ENCODE results near the gene P2RY2. TPM values are rescaled to one million over a fixed set of nuclear protein-coding genes. Genes with fewer than 3 reads are reported as not detected.

Gene P2RY2
- polyA plus RNA-seq, 2 donors: 17.8 to 26.0 TPM

DNA sequence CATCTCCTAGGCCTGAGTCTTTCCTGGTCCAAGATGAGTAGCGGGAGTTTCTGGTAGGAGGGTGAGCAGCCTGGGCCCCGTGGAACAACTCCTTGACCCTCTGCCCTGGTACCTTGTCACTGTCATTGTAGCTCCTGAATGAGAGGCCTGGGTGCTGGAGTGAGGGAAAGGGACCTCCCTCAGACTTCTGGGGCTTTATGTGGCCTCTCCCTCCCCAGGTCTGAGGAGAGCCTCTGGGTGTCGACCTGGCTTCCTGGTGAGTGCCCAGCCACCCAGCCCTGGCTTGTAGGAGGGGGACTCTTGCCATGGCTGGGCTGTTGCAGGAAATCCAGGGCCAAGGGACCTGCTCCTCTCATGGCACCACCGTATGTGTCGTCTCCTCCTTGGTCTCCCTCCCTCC lies 3.9 kb downstream of the P2RY2 start:
- no peaks in the 10 kb centered on the region for H3K9me3 ChIP-seq (ENCODE audit: control insufficient read depth in 2 of 2, insufficient read depth in 1 of 2, low read depth in 1 of 2, low read length in 1 of 2)
- 88 to 91% methylated on average over 5 of the region's 5 CpGs for WGBS, 2 donors
- peaks cover 7 to 37% of the 10 kb centered on the region in 2 donors for H3K4me1 ChIP-seq (ENCODE audit: control insufficient read depth in 2 of 2, insufficient read depth in 2 of 2, low read length in 1 of 2)
- peaks cover 3 to 19% of the 10 kb centered on the region in 2 donors for H3K36me3 ChIP-seq (ENCODE audit: control insufficient read depth in 2 of 2, insufficient read depth in 2 of 2, low read length in 1 of 2)
- no peak overlapping the region for H3K4me3 ChIP-seq (ENCODE audit: low read depth in 1 of 2, low read length in 2 of 2)
- H3K27me3 ChIP-seq (ENCODE audit: control insufficient read depth in 1 of 2, insufficient read depth in 2 of 2, low read length in 2 of 2): no peaks in the 10 kb centered on the region
- H3K27ac ChIP-seq (ENCODE audit: low read depth in 2 of 2, low read length in 1 of 2): no peak overlapping the region

DNA sequence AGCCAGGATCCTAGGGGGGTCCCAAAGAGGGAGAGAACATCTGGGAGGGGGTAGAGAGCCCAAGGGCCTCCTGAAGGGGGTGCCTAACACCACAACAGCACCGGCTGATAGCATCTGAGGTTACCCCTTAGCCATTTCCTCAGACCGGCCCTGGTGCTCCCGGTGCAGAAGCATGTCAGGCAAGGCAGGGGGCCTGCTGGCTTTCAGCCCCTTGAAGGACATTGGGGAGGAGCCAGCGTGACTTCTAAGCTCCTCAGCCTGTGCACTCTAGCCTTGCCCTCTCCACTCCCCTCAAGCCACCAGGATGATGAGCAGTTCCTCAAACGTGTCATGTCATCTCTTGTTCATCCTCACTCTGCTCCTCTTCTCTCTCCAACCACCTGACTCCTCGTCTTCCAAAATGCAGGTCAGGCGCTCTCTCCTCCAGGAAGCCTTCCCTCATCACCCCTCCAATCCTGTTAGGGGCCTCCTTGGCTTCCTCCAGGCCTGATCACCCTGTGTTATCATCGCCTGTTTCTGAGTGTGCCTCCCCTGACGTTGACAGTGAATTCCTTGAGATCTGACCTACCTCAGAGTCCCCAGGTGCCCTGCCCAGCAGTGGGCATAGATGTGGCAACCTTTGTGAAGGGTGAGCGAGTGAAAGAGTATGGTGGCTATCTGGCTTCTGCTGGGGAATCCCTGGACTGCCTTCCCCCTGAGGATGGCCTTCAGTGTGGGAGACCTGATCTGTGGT lies 6.1 kb downstream of the P2RY2 start:
- H3K27me3 ChIP-seq (ENCODE audit: control insufficient read depth in 1 of 2, insufficient read depth in 2 of 2, low read length in 2 of 2): no peaks in the 10 kb centered on the region
- H3K27ac ChIP-seq (ENCODE audit: low read depth in 2 of 2, low read length in 1 of 2): no peak overlapping the region
- H3K4me1 ChIP-seq (ENCODE audit: control insufficient read depth in 2 of 2, insufficient read depth in 2 of 2, low read length in 1 of 2): peaks cover 5 to 41% of the 10 kb centered on the region in 2 donors
- 73 to 74% methylated on average over 10 of the region's 10 CpGs for WGBS, 2 donors
- no peaks in the 10 kb centered on the region for H3K9me3 ChIP-seq (ENCODE audit: control insufficient read depth in 2 of 2, insufficient read depth in 1 of 2, low read depth in 1 of 2, low read length in 1 of 2)
- peaks cover 3 to 24% of the 10 kb centered on the region in 2 donors for H3K36me3 ChIP-seq (ENCODE audit: control insufficient read depth in 2 of 2, insufficient read depth in 2 of 2, low read length in 1 of 2)
- H3K4me3 ChIP-seq (ENCODE audit: low read depth in 1 of 2, low read length in 2 of 2): no peak overlapping the region

DNA sequence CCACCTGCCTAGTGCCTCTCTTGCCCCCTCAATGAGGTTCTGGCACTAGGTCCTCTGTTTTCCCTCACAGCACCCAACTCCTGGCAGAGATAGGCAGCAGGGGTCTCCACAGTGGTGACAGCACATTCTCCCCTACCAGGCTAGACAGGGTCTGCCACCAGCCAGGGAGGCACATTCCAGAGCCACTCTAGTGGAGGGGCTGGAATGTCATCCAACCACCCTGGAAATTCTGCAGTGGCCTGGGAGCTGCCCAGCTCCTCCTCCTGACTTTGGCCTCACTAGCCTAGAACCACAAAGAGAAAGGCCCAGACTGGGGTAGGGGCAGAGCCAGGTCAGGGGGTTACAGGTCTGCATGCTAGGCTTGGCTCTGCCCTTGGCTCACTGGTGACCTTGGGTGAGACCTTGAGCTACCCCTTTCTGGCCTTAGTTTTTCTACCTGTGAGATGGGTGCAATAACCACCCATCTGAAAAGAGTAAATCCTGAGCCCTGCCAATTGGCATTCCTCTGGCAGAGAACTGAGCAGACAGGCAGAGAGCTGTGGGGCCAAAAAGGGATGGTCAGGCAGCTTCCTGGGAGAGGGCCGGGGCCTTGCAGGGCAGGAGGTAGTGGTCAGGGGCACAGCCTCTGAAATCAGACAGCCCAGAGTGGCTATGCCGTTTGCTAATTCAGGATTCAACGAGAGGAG lies 7.1 kb downstream of the P2RY2 start:
- peaks cover 5 to 32% of the 10 kb centered on the region in 2 donors for H3K4me1 ChIP-seq (ENCODE audit: control insufficient read depth in 2 of 2, insufficient read depth in 2 of 2, low read length in 1 of 2)
- H3K27me3 ChIP-seq (ENCODE audit: control insufficient read depth in 1 of 2, insufficient read depth in 2 of 2, low read length in 2 of 2): no peaks in the 10 kb centered on the region
- no peak overlapping the region for H3K4me3 ChIP-seq (ENCODE audit: low read depth in 1 of 2, low read length in 2 of 2)
- H3K9me3 ChIP-seq (ENCODE audit: control insufficient read depth in 2 of 2, insufficient read depth in 1 of 2, low read depth in 1 of 2, low read length in 1 of 2): no peaks in the 10 kb centered on the region
- 51 to 53% methylated on average over 3 of the region's 3 CpGs for WGBS, 2 donors
- peaks cover 3 to 27% of the 10 kb centered on the region in 2 donors for H3K36me3 ChIP-seq (ENCODE audit: control insufficient read depth in 2 of 2, insufficient read depth in 2 of 2, low read length in 1 of 2)
- H3K27ac ChIP-seq (ENCODE audit: low read depth in 2 of 2, low read length in 1 of 2): peak overlapping the region in 1 of 2 donors; percentile 3

DNA sequence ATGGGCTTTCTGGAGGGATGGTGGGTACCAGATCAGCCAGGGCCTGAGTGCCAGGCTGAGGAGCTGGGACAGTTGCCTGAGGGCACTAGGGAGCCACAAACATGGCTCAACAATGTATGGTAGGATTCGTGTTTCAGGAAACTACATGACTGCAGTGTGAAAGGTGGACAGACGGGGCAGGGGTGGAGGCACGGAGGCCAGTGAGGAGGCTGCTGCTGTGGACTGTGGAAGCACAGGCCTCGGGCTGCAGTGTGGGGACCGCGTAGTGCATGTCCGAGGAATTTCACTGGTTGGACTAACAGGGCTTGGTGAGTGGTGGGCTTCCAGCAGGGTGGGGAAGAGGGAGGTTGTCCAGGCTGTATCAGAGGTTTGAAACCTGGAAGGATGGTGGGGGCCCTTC lies 7.8 kb downstream of the P2RY2 start:
- Histone ChIP-seq H3K4me3 (ENCODE audit: low read depth in 1 of 2, low read length in 2 of 2) (no peak overlapping the region), H3K36me3 (ENCODE audit: control insufficient read depth in 2 of 2, insufficient read depth in 2 of 2, low read length in 1 of 2) (peaks cover 3 to 30% of the 10 kb centered on the region in 2 donors), H3K9me3 (ENCODE audit: control insufficient read depth in 2 of 2, insufficient read depth in 1 of 2, low read depth in 1 of 2, low read length in 1 of 2) (no peaks in the 10 kb centered on the region), H3K27me3 (ENCODE audit: control insufficient read depth in 1 of 2, insufficient read depth in 2 of 2, low read length in 2 of 2) (no peaks in the 10 kb centered on the region), H3K4me1 (ENCODE audit: control insufficient read depth in 2 of 2, insufficient read depth in 2 of 2, low read length in 1 of 2) (peaks cover 2 to 28% of the 10 kb centered on the region in 2 donors), H3K27ac (ENCODE audit: low read depth in 2 of 2, low read length in 1 of 2) (peak overlapping the region in 1 of 2 donors; percentile 40)
- 89 to 90% methylated on average over 7 of the region's 7 CpGs for WGBS, 2 donors

DNA sequence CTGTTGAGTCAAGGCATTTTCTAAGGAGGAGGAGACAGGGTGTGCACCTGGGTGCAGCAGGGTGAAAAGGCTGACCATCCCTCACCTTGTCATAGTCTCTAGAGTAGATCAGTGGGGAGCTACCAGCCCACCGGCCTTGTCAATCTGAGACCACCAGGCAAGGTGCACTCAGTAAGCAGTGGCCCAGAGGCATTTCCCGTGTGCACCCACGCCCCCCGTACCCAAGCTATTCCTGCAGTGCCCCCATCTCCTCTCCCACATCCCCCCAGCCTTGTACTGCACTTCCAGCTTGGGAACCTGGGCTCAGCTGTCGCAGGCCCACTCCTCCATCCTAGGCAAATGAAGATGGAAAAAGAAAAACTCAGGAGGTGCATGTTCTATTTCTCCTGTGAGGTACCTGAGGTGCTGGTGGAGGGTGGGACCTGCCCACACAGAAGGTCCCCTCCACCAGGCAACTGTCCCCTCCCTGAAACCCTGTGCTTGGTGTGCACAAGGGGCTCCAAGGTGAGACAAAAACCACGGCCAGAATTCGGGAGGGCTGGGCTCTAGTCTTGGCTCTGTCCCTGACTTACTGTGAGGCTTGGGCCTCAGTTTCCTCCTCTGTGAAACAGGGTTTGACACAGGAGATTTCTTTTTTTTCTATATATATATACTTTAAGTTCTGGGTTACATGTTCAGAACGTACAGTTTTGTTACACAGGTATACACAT lies 8.4 kb downstream of the P2RY2 start:
- peaks cover 2 to 25% of the 10 kb centered on the region in 2 donors for H3K4me1 ChIP-seq (ENCODE audit: control insufficient read depth in 2 of 2, insufficient read depth in 2 of 2, low read length in 1 of 2)
- no peak overlapping the region for H3K4me3 ChIP-seq (ENCODE audit: low read depth in 1 of 2, low read length in 2 of 2)
- H3K27ac ChIP-seq (ENCODE audit: low read depth in 2 of 2, low read length in 1 of 2): peak overlapping the region in 1 of 2 donors; percentile 47
- no peaks in the 10 kb centered on the region for H3K27me3 ChIP-seq (ENCODE audit: control insufficient read depth in 1 of 2, insufficient read depth in 2 of 2, low read length in 2 of 2)
- 71 to 73% methylated on average over 8 of the region's 8 CpGs for WGBS, 2 donors
- no peaks in the 10 kb centered on the region for H3K9me3 ChIP-seq (ENCODE audit: control insufficient read depth in 2 of 2, insufficient read depth in 1 of 2, low read depth in 1 of 2, low read length in 1 of 2)
- peaks cover 3 to 30% of the 10 kb centered on the region in 2 donors for H3K36me3 ChIP-seq (ENCODE audit: control insufficient read depth in 2 of 2, insufficient read depth in 2 of 2, low read length in 1 of 2)

DNA sequence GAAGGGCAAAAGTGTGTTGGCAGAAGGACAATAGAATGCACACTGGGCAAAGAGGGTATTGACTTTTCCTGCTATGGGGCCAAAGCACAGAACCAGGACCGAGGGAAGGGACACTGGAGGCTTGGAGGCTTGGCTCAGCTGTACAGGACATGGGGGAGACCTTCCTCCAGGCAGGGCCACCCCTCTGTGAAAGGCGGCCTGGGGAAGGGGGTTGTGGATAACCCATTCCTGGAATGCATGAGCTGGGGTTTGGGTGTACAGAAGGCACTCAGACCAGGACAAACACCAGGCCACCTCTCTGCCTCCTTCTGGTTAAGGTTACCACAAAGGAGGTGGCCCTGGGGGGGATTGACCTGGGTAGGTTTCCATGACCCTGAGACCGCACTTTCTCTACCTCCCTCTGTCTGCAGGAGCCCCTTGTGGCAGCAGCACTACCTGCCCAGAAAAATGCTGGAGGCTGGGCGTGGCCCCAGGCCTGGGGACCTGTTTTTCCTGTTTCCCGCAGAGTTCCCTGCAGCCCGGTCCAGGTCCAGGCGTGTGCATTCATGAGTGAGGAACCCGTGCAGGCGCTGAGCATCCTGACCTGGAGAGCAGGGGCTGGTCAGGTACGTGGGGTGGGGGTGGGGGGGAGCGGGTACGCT lies 9.6 kb downstream of the P2RY2 start:
- peaks cover 0 to 19% of the 10 kb centered on the region in 2 donors for H3K4me1 ChIP-seq (ENCODE audit: control insufficient read depth in 2 of 2, insufficient read depth in 2 of 2, low read length in 1 of 2)
- H3K27me3 ChIP-seq (ENCODE audit: control insufficient read depth in 1 of 2, insufficient read depth in 2 of 2, low read length in 2 of 2): no peaks in the 10 kb centered on the region
- peak overlapping the region; percentile 70 to 78 for H3K27ac ChIP-seq (ENCODE audit: low read depth in 2 of 2, low read length in 1 of 2)
- peaks cover 3 to 27% of the 10 kb centered on the region in 2 donors for H3K36me3 ChIP-seq (ENCODE audit: control insufficient read depth in 2 of 2, insufficient read depth in 2 of 2, low read length in 1 of 2)
- WGBS, 2 donors: 41 to 50% methylated on average over 12 of the region's 12 CpGs
- no peak overlapping the region for H3K4me3 ChIP-seq (ENCODE audit: low read depth in 1 of 2, low read length in 2 of 2)
- no peaks in the 10 kb centered on the region for H3K9me3 ChIP-seq (ENCODE audit: control insufficient read depth in 2 of 2, insufficient read depth in 1 of 2, low read depth in 1 of 2, low read length in 1 of 2)

DNA sequence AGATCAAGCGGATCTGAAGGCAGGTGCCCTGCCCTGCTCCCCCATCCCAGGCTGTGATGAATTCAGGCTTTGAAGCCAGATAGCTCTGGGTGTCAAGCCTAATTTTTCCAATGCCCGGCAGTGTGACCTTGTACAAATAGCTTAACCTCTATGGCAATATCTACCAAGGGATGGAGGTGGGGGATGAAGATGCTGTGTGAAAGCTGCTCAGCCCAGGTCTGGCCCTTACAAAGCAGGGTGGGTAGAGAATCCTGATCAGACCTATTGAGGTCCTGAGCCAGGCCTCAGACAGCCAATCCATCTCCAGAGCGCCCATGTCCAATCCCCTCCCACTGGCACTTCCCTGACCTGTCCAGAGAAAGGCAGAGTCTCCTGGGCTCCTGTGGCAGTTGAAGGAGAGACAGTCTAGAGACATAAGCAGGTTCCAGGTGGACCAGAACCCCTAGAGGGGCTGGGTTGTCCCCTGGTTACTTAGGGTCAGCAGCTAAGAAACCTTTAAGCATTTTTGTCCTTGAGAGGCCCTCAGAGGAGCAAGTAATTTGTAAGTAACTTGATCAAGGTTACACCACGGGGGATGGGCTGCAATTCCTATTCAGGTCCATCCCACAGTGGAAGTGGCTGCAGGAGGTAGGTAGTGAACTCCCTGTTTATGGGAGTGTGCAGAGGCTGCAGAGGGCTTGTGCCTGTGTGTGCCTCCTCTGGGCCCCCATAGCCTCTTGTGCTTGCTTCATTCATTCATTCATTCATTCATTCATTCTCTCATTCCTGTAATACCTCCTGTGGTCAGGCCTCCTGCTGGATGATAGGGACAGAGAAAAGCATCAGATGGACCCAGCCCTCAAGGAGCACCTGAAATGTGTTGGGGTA lies 10.4 kb downstream of the P2RY2 start:
- Histone ChIP-seq H3K27ac (ENCODE audit: low read depth in 2 of 2, low read length in 1 of 2) (peak overlapping the region in 1 of 2 donors; percentile 47), H3K4me1 (ENCODE audit: control insufficient read depth in 2 of 2, insufficient read depth in 2 of 2, low read length in 1 of 2) (peaks cover 0 to 19% of the 10 kb centered on the region in 2 donors), H3K36me3 (ENCODE audit: control insufficient read depth in 2 of 2, insufficient read depth in 2 of 2, low read length in 1 of 2) (peaks cover 3 to 27% of the 10 kb centered on the region in 2 donors), H3K9me3 (ENCODE audit: control insufficient read depth in 2 of 2, insufficient read depth in 1 of 2, low read depth in 1 of 2, low read length in 1 of 2) (no peaks in the 10 kb centered on the region), H3K4me3 (ENCODE audit: low read depth in 1 of 2, low read length in 2 of 2) (no peak overlapping the region), H3K27me3 (ENCODE audit: control insufficient read depth in 1 of 2, insufficient read depth in 2 of 2, low read length in 2 of 2) (no peaks in the 10 kb centered on the region)
- 54 to 56% methylated on average over 4 of the region's 4 CpGs for WGBS, 2 donors

DNA sequence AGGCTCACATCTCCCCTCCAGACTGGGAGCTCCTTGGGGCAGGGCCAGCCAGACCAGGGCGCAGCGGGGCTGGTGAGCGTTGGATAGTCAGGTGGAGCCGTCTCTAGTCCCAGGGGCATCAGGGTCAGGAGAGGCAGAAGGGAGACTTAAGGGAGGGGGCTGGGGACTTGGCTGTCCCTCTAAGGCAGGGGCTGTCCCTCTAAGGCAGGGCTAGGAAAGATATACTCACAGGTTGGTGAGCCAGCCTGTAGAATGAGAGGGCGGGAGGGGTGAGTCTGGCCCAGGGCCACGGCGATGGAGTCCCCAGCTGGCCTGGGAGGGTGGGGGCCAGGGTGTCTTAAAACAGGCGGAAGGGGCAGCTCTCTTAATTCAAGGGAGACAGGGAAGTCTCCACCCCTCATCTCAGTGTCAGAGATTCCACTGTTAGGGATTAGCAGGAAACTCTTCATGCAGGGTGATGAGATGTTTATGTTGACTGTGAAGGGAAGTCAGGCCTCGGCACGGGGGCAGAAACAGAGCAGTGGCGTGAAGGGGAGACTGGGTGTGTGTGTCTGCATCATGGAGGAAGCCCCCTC lies 11.3 kb downstream of the P2RY2 start:
- 65 to 73% methylated on average over 11 of the region's 11 CpGs for WGBS, 2 donors
- Histone ChIP-seq H3K36me3 (ENCODE audit: control insufficient read depth in 2 of 2, insufficient read depth in 2 of 2, low read length in 1 of 2) (peaks cover under 1 to 25% of the 10 kb centered on the region in 2 donors), H3K27ac (ENCODE audit: low read depth in 2 of 2, low read length in 1 of 2) (no peak overlapping the region), H3K4me1 (ENCODE audit: control insufficient read depth in 2 of 2, insufficient read depth in 2 of 2, low read length in 1 of 2) (peaks cover 0 to 19% of the 10 kb centered on the region in 2 donors), H3K4me3 (ENCODE audit: low read depth in 1 of 2, low read length in 2 of 2) (no peak overlapping the region), H3K9me3 (ENCODE audit: control insufficient read depth in 2 of 2, insufficient read depth in 1 of 2, low read depth in 1 of 2, low read length in 1 of 2) (no peaks in the 10 kb centered on the region), H3K27me3 (ENCODE audit: control insufficient read depth in 1 of 2, insufficient read depth in 2 of 2, low read length in 2 of 2) (no peaks in the 10 kb centered on the region)
